MM.1S (cell line): Measurements from ENCODE around the gene RPL9.

Experiments used
- DNase-seq: peaks from one replicate; pipeline ENCODE4 v3.0.0-alpha.2; 2015
- H2AFZ ChIP-seq: fragments of 300-600 bp; sonication (generic); 2 replicates; pipeline ENCODE4 v1.6.0; 2016; ENCODE audit warnings: antibody characterized with exemption, low read length
- H3F3A ChIP-seq: fragments of 300-600 bp; sonication (generic); 2 replicates; pipeline ENCODE4 v1.6.1; 2016; ENCODE audit warnings: mild to moderate bottlenecking, antibody characterized with exemption, low read length, moderate library complexity, mixed read lengths; ENCODE audit not compliant: insufficient read depth
- H3K27ac ChIP-seq: fragments of 300-600 bp; sonication (generic); 2 replicates; pipeline ENCODE4 v1.5.1; 2016; ENCODE audit warnings: mild to moderate bottlenecking, low read length
- H3K27me3 ChIP-seq: fragments of 300-600 bp; sonication (generic); replicated peaks from 2 replicates; pipeline ENCODE4 v1.6.0; 2016; ENCODE audit warnings: low read length; ENCODE audit not compliant: insufficient read depth
- H3K36me3 ChIP-seq: fragments of 300-600 bp; sonication (generic); replicated peaks from 2 replicates; pipeline ENCODE4 v1.6.1; 2016; ENCODE audit warnings: mild to moderate bottlenecking, low read length, mixed read lengths; ENCODE audit not compliant: insufficient read depth
- H3K4me1 ChIP-seq: fragments of 300-600 bp; sonication (generic); 2 replicates; pipeline ENCODE4 v1.6.1; 2016; ENCODE audit warnings: low read length, mixed read lengths
- H3K4me2 ChIP-seq: fragments of 300-600 bp; sonication (generic); 2 replicates; pipeline ENCODE4 v1.6.0; 2016; ENCODE audit warnings: low read depth, low read length
- H3K4me3 ChIP-seq: fragments of 300-600 bp; sonication (generic); 2 replicates; pipeline ENCODE4 v1.5.1; 2016; ENCODE audit warnings: low read length, mixed read lengths
- H3K79me2 ChIP-seq: fragments of 300-600 bp; sonication (generic); 2 replicates; pipeline ENCODE4 v1.6.1; 2016; ENCODE audit warnings: mixed run types, low read length, mixed read lengths
- H3K9ac ChIP-seq: fragments of 300-600 bp; sonication (generic); 2 replicates; pipeline ENCODE4 v1.6.1; 2016; ENCODE audit warnings: low read length, mixed read lengths
- H3K9me2 ChIP-seq: fragments of 300-600 bp; sonication (generic); replicated peaks from 2 replicates; pipeline ENCODE4 v1.6.1; 2016; ENCODE audit warnings: mild to moderate bottlenecking, low read length, mixed read lengths; ENCODE audit not compliant: insufficient read depth
- H3K9me3 ChIP-seq: fragments of 300-600 bp; sonication (generic); replicated peaks from 2 replicates; pipeline ENCODE4 v1.6.1; 2016; ENCODE audit warnings: mild to moderate bottlenecking, low read length, mixed read lengths; ENCODE audit not compliant: insufficient read depth
- H4K20me1 ChIP-seq: fragments of 300-600 bp; sonication (generic); 2 replicates; pipeline ENCODE4 v1.6.1; 2016; ENCODE audit warnings: mild to moderate bottlenecking, low read length, moderate library complexity, mixed read lengths; ENCODE audit not compliant: insufficient read depth
- EZH2 ChIP-seq: fragments of 300-600 bp; sonication (generic); optimal IDR thresholded peaks from 2 replicates; pipeline ENCODE3; 2017; ENCODE audit warnings: low read depth, mild to moderate bottlenecking, antibody characterized with exemption, low read length, mixed read lengths
- EZH2phosphoT487 ChIP-seq: fragments of 300-600 bp; sonication (generic); IDR thresholded peaks from 2 replicates; pipeline ENCODE4 v1.6.1; 2018; ENCODE audit warnings: antibody characterized with exemption, low read length
- TF ChIP-seq, protein P1 (sequence below): fragments of 300-600 bp; sonication (generic); IDR thresholded peaks from 2 replicates; pipeline ENCODE4 v1.5.1; 2016; ENCODE audit warnings: antibody characterized with exemption, low read length, mixed read lengths

RPL9 gene

DNA sequence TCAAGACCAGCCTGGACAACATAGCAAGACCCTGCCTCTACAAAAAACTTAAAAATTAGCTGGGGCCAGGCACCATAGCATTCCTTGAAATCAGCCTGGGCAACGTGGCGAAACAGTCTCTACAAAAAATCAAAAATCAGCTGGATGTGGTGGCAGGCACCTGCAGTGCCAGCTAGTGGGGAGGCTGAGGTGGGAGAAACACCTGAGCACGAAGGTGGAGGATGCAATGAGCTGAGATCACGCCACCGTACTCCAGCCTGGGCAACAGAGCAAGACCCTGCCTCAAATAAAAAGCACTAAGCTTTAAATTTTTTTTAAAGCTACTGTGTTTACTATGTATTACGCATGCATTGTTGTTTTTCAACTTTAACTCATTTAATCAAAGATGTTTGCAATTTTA, 3.2 kb downstream of the RPL9 start:
- peaks cover 50% of the 10 kb centered on the region for H3F3A ChIP-seq
- H2AFZ ChIP-seq: no peak overlapping the region
- H3K79me2 ChIP-seq: peaks cover 40% of the 10 kb centered on the region
- no peak for DNase-seq
- H3K9me2 ChIP-seq: no peaks in the 10 kb centered on the region
- no peak overlapping the region for H3K27ac ChIP-seq
- H3K4me3 ChIP-seq: no peak overlapping the region
- peaks cover 12% of the 10 kb centered on the region; the same call in 1 of the 2 replicates for H3K4me1 ChIP-seq
- H3K9ac ChIP-seq: no peak overlapping the region
- no peaks in the 10 kb centered on the region for H3K27me3 ChIP-seq
- H3K36me3 ChIP-seq: peaks cover 25% of the 10 kb centered on the region
- no peak overlapping the region for H3K4me2 ChIP-seq
- H3K9me3 ChIP-seq: no peaks in the 10 kb centered on the region
- TF ChIP-seq EZH2phosphoT487 (no peak), EZH2 (no peak)
- TF ChIP-seq, protein P1, sequence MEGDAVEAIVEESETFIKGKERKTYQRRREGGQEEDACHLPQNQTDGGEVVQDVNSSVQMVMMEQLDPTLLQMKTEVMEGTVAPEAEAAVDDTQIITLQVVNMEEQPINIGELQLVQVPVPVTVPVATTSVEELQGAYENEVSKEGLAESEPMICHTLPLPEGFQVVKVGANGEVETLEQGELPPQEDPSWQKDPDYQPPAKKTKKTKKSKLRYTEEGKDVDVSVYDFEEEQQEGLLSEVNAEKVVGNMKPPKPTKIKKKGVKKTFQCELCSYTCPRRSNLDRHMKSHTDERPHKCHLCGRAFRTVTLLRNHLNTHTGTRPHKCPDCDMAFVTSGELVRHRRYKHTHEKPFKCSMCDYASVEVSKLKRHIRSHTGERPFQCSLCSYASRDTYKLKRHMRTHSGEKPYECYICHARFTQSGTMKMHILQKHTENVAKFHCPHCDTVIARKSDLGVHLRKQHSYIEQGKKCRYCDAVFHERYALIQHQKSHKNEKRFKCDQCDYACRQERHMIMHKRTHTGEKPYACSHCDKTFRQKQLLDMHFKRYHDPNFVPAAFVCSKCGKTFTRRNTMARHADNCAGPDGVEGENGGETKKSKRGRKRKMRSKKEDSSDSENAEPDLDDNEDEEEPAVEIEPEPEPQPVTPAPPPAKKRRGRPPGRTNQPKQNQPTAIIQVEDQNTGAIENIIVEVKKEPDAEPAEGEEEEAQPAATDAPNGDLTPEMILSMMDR: no peak
- H4K20me1 ChIP-seq: peaks cover 16% of the 10 kb centered on the region

DNA sequence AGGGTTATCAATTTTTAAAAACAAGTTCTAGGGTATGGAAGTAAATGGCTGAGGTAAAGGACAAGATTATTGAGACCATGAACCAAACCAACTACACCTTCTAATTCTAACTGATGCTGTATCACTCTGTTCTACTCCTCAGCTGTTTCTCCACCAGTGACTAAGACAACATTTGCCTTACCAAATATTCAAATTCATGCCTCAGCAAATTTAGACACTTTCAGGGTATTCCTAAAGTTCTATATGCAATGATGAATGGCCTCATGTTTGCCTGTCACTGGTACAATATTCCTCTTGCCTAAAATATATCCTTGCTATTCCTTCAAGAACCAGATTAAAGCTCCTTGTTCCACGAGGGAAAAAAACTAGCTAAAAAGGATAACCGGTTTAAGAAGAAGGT, 5.0 kb downstream of the RPL9 start:
- peaks cover 25% of the 10 kb centered on the region for H3K36me3 ChIP-seq
- H3K9ac ChIP-seq: no peak overlapping the region
- TF ChIP-seq, protein P1: no peak
- TF ChIP-seq EZH2: no peak
- no peak for TF ChIP-seq EZH2phosphoT487
- H2AFZ ChIP-seq: no peak overlapping the region
- H3F3A ChIP-seq: peaks cover 46% of the 10 kb centered on the region
- H4K20me1 ChIP-seq: peaks cover 16% of the 10 kb centered on the region
- peaks cover 35% of the 10 kb centered on the region for H3K79me2 ChIP-seq
- H3K4me1 ChIP-seq: peaks cover 12% of the 10 kb centered on the region; the same call in 1 of the 2 replicates
- H3K27ac ChIP-seq: no peak overlapping the region
- no peaks in the 10 kb centered on the region for H3K9me3 ChIP-seq
- DNase-seq: no peak
- H3K4me3 ChIP-seq: no peak overlapping the region
- no peak overlapping the region for H3K4me2 ChIP-seq
- no peaks in the 10 kb centered on the region for H3K27me3 ChIP-seq
- no peaks in the 10 kb centered on the region for H3K9me2 ChIP-seq

- Histone ChIP-seq H3K36me3 (peaks cover 25% of the 10 kb centered on the region), H3F3A (peaks cover 42% of the 10 kb centered on the region), H4K20me1 (peaks cover 16% of the 10 kb centered on the region)
These were observed 5.7 kb downstream of the RPL9 start for GRCh38 chr4:39452860-39453587.

More at GRCh38 chr4:39452860-39453587, 5.7 kb downstream of the RPL9 start:
- no peak for TF ChIP-seq EZH2phosphoT487
- no peak for TF ChIP-seq EZH2
- TF ChIP-seq, protein P1: no peak
- DNase-seq: no peak
- Histone ChIP-seq H3K27ac (no peak overlapping the region), H3K4me2 (no peak overlapping the region), H3K9ac (no peak overlapping the region), H3K27me3 (no peaks in the 10 kb centered on the region), H3K9me2 (no peaks in the 10 kb centered on the region), H3K9me3 (no peaks in the 10 kb centered on the region), H3K79me2 (peaks cover 28% of the 10 kb centered on the region), H2AFZ (no peak overlapping the region), H3K4me3 (no peak overlapping the region), H3K4me1 (peaks cover 12% of the 10 kb centered on the region; the same call in 1 of the 2 replicates)
